HUES6 (cell line): ENCODE measurements around the gene RND2.

Source experiments
- H3K27ac ChIP-seq: 2 replicates; pipeline ENCODE4 v1.7.0; 2013; ENCODE audit warnings: low read depth, mild to moderate bottlenecking, low read length, inconsistent platforms
- H3K27me3 ChIP-seq: 2 replicates; pipeline ENCODE4 v1.6.1; 2013; ENCODE audit warnings: low read length; ENCODE audit not compliant: control insufficient read depth, insufficient read depth
- H3K36me3 ChIP-seq: 2 replicates; pipeline ENCODE4 v1.6.1; 2013; ENCODE audit warnings: low read length; ENCODE audit not compliant: control insufficient read depth, insufficient read depth
- H3K4me1 ChIP-seq: 2 replicates; pipeline ENCODE4 v1.6.1; 2013; ENCODE audit warnings: low read length; ENCODE audit not compliant: control insufficient read depth, insufficient read depth
- H3K4me3 ChIP-seq: 2 replicates; pipeline ENCODE4 v1.5.1; 2013; ENCODE audit warnings: low read depth, low read length
- H3K9ac ChIP-seq: one replicate; pipeline ENCODE4 v1.6.1; 2013; ENCODE audit warnings: mild to moderate bottlenecking, low read length
- H3K9me3 ChIP-seq: 2 replicates; pipeline ENCODE4 v1.6.1; 2013; ENCODE audit warnings: low read depth, low read length; ENCODE audit not compliant: control insufficient read depth, insufficient read depth

The RND2 gene

GRCh38 chr17:43006639-43007551 lies 18.1 kb upstream of the RND2 start, which contains the start of gene IFI35:
Gene IFI35, plus strand, starts transcription at chr17:43006784. Its CDS starts 164 bp downstream, at chr17:43006948.
- H3K27me3 ChIP-seq = no peaks in the 10 kb centered on the region
- peak within 1 kb of the TSS; percentile 62 for H3K4me3 ChIP-seq

DNA sequence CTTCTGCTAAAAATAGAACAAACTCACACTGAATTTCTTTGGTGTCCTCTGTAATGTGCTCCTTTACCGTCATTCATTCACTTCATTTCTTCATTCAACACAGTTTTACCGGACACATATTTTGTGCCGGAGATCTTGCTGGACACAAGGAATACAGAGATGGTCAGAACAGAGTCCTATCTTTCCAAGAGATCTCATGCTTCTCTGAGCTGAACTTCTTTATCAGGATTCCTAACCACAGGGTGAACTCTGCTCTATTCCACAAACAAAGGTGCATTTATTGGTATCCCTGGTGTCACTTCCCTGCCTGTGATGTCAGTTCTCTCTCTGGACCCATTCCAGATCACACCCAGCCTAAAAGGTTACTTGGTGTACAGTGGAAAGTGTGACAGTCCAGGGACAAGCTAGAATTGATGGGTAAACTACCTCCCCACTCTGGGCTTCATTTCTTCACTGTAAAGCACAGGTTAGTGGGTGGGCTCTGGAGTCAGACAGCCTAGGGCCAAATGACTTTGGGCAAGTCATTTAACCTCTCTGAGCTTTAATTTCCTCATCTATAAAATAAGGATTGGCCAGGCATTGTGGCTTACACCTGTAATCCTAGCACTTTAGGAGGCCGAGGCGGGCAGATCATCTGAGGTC lies 14.2 kb upstream of the RND2 start:
- Histone ChIP-seq H3K4me1 (peaks cover 25% of the 10 kb centered on the region), H3K27me3 (no peaks in the 10 kb centered on the region), H3K9me3 (no peaks in the 10 kb centered on the region), H3K27ac (no peak overlapping the region), H3K36me3 (peaks cover 16% of the 10 kb centered on the region), H3K9ac (no peak overlapping the region), H3K4me3 (no peak overlapping the region)

More at GRCh38 chr17:43006639-43007551, 18.1 kb upstream of the RND2 start, which contains the start of gene IFI35:
- peaks cover 8% of the 10 kb centered on the region for H3K4me1 ChIP-seq
- 0 out of 2 replicates have a peak within 1 kb of the TSS, but pooled peaks have one; percentile 10 for H3K27ac ChIP-seq
- H3K36me3 ChIP-seq = peaks cover 25% of the 10 kb centered on the region
- peak within 1 kb of the TSS; percentile 83 for H3K9ac ChIP-seq
- H3K9me3 ChIP-seq = no peaks in the 10 kb centered on the region

GRCh38 chr17:43011728-43012472 lies 13.1 kb upstream of the RND2 start:
- Histone ChIP-seq H3K27me3 (no peaks in the 10 kb centered on the region), H3K4me3 (no peak overlapping the region), H3K9ac (no peak overlapping the region), H3K4me1 (peaks cover 25% of the 10 kb centered on the region), H3K27ac (no peak overlapping the region), H3K36me3 (peaks cover 26% of the 10 kb centered on the region), H3K9me3 (no peaks in the 10 kb centered on the region)

DNA sequence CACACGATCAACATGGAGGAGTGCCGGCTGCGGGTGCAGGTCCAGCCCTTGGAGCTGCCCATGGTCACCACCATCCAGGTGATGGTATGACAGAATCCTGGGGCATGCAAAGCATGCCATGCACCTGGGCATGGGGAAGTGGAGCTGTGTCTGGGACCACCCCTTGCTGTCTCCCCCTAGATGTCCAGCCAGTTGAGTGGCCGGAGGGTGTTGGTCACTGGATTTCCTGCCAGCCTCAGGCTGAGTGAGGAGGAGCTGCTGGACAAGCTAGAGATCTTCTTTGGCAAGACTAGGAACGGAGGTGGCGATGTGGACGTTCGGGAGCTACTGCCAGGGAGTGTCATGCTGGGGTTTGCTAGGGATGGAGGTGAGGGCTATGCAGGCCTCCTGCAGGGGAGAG lies 11.7 kb upstream of the RND2 start:
- no peak overlapping the region for H3K9ac ChIP-seq
- no peak overlapping the region for H3K4me3 ChIP-seq
- peaks cover 35% of the 10 kb centered on the region for H3K36me3 ChIP-seq
- peaks cover 23% of the 10 kb centered on the region for H3K4me1 ChIP-seq
- no peaks in the 10 kb centered on the region for H3K9me3 ChIP-seq
- H3K27ac ChIP-seq = no peak overlapping the region
- H3K27me3 ChIP-seq = no peaks in the 10 kb centered on the region

- Histone ChIP-seq H3K9me3 (no peaks in the 10 kb centered on the region), H3K4me3 (no peak overlapping the region), H3K9ac (no peak overlapping the region), H3K36me3 (peaks cover 43% of the 10 kb centered on the region), H3K27me3 (no peaks in the 10 kb centered on the region), H3K4me1 (peaks cover 23% of the 10 kb centered on the region), H3K27ac (no peak overlapping the region)
Measured at GRCh38 chr17:43014020-43014648, 10.9 kb upstream of the RND2 start.

DNA sequence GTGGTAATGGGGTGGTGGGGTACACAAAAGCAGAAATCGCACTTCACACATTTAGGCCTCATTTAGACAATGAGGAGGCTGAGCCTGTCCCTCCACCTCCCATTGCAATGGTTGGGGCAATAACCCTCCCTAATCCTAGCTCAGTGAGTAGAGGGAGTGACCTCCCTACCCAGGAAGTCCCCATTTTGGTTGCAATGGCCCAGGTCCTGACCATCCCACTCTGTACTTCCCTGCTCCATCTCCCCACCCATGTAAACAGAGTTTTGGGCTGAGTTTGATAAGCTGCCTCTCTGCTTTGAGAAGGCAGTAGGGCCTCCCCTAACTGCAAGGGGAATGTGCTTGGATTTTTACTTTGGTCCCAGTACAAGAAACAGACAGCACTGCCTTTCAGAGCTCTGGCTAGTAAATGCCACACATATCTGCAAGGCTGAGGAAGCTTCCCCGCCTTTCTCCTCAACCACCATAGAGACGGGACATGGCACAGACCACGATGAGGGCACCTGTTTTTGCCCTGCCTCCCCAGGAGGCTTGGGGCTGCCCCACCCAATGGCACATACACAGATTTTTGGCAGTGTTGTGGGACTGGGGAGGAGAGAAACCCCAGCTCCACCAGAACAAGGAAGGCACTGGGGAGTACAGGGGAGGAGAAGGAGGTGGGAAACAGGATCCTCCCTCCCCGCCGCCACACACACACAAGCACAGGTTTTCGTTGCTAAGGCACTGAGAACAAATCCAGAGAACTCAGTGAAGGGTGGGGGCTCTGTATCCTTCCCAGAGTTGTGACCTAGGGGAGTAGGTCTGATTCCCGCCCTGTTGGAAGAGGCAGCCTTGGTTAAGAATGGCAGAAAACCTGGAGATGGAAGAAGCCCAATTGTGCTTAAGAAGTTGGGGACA lies 10.1 kb upstream of the RND2 start:
- Histone ChIP-seq H3K4me1 (peaks cover 29% of the 10 kb centered on the region), H3K27ac (no peak overlapping the region), H3K36me3 (peaks cover 49% of the 10 kb centered on the region), H3K9ac (no peak overlapping the region), H3K27me3 (no peaks in the 10 kb centered on the region), H3K9me3 (no peaks in the 10 kb centered on the region), H3K4me3 (no peak overlapping the region)

DNA sequence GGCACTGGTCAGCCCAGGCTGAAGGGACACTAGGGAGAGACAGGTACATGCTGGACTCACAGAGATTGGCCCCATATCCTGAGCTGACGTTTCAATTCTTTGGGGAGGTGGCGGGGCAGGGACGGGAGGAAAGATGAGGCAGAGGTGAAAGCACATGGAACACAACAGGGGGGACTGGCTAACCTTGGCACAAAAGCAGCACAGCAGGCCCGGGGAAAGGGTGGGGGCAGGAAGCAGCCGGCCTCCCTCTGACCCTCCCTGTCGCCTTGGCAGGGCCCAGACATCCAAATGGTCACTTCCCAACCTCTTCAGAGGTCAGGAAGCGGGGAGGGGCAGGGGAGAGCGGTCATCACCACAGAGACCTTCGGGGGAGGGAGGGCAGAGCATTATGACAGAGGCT lies 9.5 kb upstream of the RND2 start:
- no peak overlapping the region for H3K4me3 ChIP-seq
- no peak overlapping the region for H3K27ac ChIP-seq
- H3K4me1 ChIP-seq = peaks cover 36% of the 10 kb centered on the region
- no peaks in the 10 kb centered on the region for H3K27me3 ChIP-seq
- H3K36me3 ChIP-seq = peaks cover 52% of the 10 kb centered on the region
- no peak overlapping the region for H3K9ac ChIP-seq
- H3K9me3 ChIP-seq = no peaks in the 10 kb centered on the region

- Histone ChIP-seq H3K9ac (peak overlapping the region; percentile 17), H3K9me3 (no peaks in the 10 kb centered on the region), H3K27ac (no peak overlapping the region), H3K36me3 (peaks cover 52% of the 10 kb centered on the region), H3K4me1 (peaks cover 36% of the 10 kb centered on the region), H3K4me3 (no peak overlapping the region), H3K27me3 (no peaks in the 10 kb centered on the region)
Measured at GRCh38 chr17:43016216-43016615, 8.8 kb upstream of the RND2 start.

- Histone ChIP-seq H3K27ac (no peak overlapping the region), H3K4me1 (peaks cover 36% of the 10 kb centered on the region), H3K27me3 (no peaks in the 10 kb centered on the region), H3K9ac (peak overlapping the region; percentile 9), H3K36me3 (peaks cover 52% of the 10 kb centered on the region), H3K9me3 (no peaks in the 10 kb centered on the region), H3K4me3 (no peak overlapping the region)
Measured at GRCh38 chr17:43018008-43018853, 6.8 kb upstream of the RND2 start.
